ENCODE results near the gene PP2D1. TPM values are rescaled to one million over a fixed set of nuclear protein-coding genes. Genes with fewer than 3 reads are reported as not detected.

The PP2D1 gene
- total RNA-seq, 4 donors from 2014 or later, result not detected

- H3K4me3 ChIP-seq, result peak overlapping the region; percentile 0 to 30 (median 2)
- TF ChIP-seq, protein P1, sequence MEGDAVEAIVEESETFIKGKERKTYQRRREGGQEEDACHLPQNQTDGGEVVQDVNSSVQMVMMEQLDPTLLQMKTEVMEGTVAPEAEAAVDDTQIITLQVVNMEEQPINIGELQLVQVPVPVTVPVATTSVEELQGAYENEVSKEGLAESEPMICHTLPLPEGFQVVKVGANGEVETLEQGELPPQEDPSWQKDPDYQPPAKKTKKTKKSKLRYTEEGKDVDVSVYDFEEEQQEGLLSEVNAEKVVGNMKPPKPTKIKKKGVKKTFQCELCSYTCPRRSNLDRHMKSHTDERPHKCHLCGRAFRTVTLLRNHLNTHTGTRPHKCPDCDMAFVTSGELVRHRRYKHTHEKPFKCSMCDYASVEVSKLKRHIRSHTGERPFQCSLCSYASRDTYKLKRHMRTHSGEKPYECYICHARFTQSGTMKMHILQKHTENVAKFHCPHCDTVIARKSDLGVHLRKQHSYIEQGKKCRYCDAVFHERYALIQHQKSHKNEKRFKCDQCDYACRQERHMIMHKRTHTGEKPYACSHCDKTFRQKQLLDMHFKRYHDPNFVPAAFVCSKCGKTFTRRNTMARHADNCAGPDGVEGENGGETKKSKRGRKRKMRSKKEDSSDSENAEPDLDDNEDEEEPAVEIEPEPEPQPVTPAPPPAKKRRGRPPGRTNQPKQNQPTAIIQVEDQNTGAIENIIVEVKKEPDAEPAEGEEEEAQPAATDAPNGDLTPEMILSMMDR (IDR thresholded peaks at IDR 0.05), result no peak
- no peak for TF ChIP-seq POLR2A (IDR thresholded peaks at IDR 0.05)
- no peaks in the 10 kb centered on the region for H3K36me3 ChIP-seq
- no peaks in the 10 kb centered on the region for H3K27me3 ChIP-seq
- DNase-seq, result peak; percentile 85 to 95 (median 86)
- peak overlapping the region; percentile 71 to 98 (median 88) for H3K27ac ChIP-seq
- peaks cover 0 to 44% (median 10%) of the 10 kb centered on the region in 4 donors for H3K4me1 ChIP-seq
- no peaks in the 10 kb centered on the region for H3K9me3 ChIP-seq
Observed at GRCh38 chr3:20043396-20043795, 31.3 kb upstream of the PP2D1 start.

- TF ChIP-seq, protein P1 (IDR thresholded peaks at IDR 0.05), result no peak
- TF ChIP-seq POLR2A (IDR thresholded peaks at IDR 0.05), result no peak
- no peaks in the 10 kb centered on the region for H3K9me3 ChIP-seq
- H3K27ac ChIP-seq, result peak overlapping the region in 3 of 4 donors; percentile 97 to 98 (median 97)
- no peaks in the 10 kb centered on the region for H3K36me3 ChIP-seq
- H3K4me1 ChIP-seq, result peaks cover 0 to 35% (median 7%) of the 10 kb centered on the region in 4 donors
- no peaks in the 10 kb centered on the region for H3K27me3 ChIP-seq
- no peak for DNase-seq
- no peak overlapping the region for H3K4me3 ChIP-seq
Observed at GRCh38 chr3:20042331-20042730, 30.3 kb upstream of the PP2D1 start.

- peak; percentile 89 to 95 (median 91) for DNase-seq
- Histone ChIP-seq H3K27me3 (no peaks in the 10 kb centered on the region), H3K9me3 (no peaks in the 10 kb centered on the region), H3K36me3 (no peaks in the 10 kb centered on the region), H3K4me1 (peaks cover 0 to 35% (median 7%) of the 10 kb centered on the region in 4 donors), H3K4me3 (peak overlapping the region; percentile 69 to 92 (median 84)), H3K27ac (peak overlapping the region; percentile 89 to 98 (median 97))
- peak in 1 of 2 donors; percentile 61 for TF ChIP-seq POLR2A (IDR thresholded peaks at IDR 0.05)
- TF ChIP-seq, protein P1 (IDR thresholded peaks at IDR 0.05), result no peak
Observed at GRCh38 chr3:20041197-20041780, 29.2 kb upstream of the PP2D1 start.

DNA sequence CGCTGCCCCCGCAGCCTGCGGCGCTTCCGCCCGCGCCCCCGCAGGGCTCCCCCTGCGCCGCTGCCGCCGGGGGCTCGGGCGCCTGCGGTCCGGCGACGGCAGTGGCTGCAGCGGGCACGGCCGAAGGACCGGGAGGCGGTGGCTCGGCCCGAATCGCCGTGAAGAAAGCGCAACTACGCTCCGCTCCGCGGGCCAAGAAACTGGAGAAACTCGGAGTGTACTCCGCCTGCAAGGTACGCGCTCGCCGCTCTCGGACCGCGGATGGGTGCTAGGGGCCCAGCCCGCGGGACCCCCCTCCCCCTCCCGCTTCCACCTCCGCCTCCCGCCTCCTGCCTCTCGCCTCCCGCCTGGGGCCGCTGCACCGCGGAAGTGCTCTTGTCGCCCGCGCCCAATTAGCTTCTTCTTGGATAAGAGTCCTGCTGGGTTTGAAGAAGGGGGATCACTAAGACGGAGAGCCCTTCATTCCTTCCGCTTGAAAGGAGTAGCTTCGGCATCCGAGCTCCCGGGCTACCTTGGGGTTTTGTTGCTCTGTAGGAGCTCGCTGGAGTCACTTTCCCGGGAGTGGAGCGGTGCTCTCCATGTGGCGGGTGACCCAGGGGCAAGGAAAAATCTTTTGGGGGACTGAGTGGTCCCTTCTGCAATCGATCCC, 28.6 kb upstream of the PP2D1 start:
- H3K4me1 ChIP-seq, result peaks cover 0 to 35% (median 7%) of the 10 kb centered on the region in 4 donors
- TF ChIP-seq, protein P1 (IDR thresholded peaks at IDR 0.05), result peak in 3 of 6 experiments; percentile 10 to 22 (median 11)
- TF ChIP-seq POLR2A (IDR thresholded peaks at IDR 0.05), result no peak
- H3K9me3 ChIP-seq, result no peaks in the 10 kb centered on the region
- no peaks in the 10 kb centered on the region for H3K27me3 ChIP-seq
- H3K36me3 ChIP-seq, result no peaks in the 10 kb centered on the region
- peak overlapping the region; percentile 89 to 98 (median 97) for H3K27ac ChIP-seq
- DNase-seq, result peak; percentile 78 to 91 (median 84)
- H3K4me3 ChIP-seq, result peak overlapping the region; percentile 69 to 92 (median 84)

- no peaks in the 10 kb centered on the region for H3K27me3 ChIP-seq
- TF ChIP-seq, protein P1 (IDR thresholded peaks at IDR 0.05), result peak in 5 of 6 experiments; percentile 60 to 79 (median 68)
- peak; percentile 26 to 34 for TF ChIP-seq POLR2A (IDR thresholded peaks at IDR 0.05)
- no peaks in the 10 kb centered on the region for H3K9me3 ChIP-seq
- peak within 1 kb of the TSS; percentile 89 to 98 (median 97) for H3K27ac ChIP-seq
- DNase-seq, result peak; percentile 86 to 92 (median 87)
- no peaks in the 10 kb centered on the region for H3K36me3 ChIP-seq
- peaks cover 0 to 35% (median 7%) of the 10 kb centered on the region in 4 donors for H3K4me1 ChIP-seq
- peak within 1 kb of the TSS; percentile 69 to 92 (median 84) for H3K4me3 ChIP-seq
Observed at GRCh38 chr3:20039765-20040547, 27.9 kb upstream of the PP2D1 start, which contains the start of gene KAT2B. TSS of gene KAT2B (plus strand) at chr3:20040446. CDS start at chr3:20040478, 32 bp downstream.
